ENCODE measurements around the gene TANGO6.
"Not testable (repeated sequence)": the region's sequence is repeated elsewhere in the genome, so short reads cannot be mapped to it uniquely, and the experiment has no call there.

Gene TANGO6

GRCh38 chr16:69017036-69017783 is 173.9 kb downstream of the TANGO6 start:
- DNase-seq, result peak; percentile 77

DNA sequence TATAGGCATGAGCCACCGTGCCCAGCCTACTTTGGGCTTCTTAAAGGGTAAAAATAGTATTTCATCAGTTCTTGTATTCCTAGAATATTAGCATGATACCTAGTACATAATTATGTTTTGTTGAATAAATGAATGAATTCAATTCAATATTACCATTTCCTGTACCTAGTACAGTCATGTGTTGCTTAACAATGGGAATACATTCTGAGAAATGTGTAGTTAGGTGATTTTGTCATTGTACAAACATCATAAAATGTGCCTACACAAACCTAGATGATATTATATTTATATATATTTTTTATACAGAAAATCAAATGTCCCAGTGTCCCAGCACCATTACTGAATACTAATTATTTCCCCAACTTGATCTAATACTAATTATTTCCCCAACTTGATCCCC is 176.5 kb downstream of the TANGO6 start:
- no peak for DNase-seq

- no peak for DNase-seq
These were observed 185.8 kb downstream of the TANGO6 start for GRCh38 chr16:69029121-69029520.

DNA sequence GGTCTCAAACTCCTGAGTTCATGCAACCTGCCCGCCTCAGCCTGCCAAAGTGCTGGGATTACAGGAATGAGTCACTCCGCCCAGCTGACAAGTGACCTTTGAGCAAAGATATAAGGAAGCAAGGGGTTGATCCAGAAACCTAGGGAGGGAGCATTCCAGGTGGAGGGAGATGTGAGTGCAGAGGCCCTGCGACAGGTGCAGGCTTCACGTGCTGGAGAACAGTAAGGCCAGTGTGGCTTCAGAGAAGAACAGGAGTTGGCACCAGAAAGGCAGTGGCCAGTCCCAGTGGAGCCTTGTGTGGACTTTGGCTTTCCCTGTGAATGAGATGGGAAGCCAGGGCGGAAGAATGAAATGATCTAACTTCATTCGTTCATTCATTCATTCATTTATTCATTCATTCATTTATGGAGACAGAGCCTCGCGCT is 188.6 kb downstream of the TANGO6 start:
- DNase-seq, result peak; percentile 15

- no peak for DNase-seq
These were observed 190.0 kb downstream of the TANGO6 start for GRCh38 chr16:69033151-69033949.

DNA sequence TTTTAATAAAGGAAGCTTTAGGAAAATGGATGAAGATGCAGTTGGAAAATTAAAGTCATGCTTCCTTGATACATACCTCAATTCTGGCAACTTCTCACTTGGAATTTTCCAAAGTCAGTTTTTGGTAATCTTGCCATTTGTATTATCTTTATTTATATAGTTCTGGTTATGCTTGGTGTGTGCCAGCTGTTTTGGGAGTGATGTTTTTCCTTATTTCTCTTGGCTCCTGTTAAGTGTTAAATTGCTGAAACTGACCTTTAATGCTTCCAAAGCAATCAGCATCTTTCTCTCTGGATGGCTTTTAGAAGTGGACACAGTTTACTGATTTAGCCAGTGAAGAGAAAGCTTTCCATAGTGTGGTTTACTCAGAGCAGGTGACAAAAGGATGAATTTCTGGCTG is 192.0 kb downstream of the TANGO6 start:
- no peak for DNase-seq

- no peak for DNase-seq
These were observed 193.2 kb downstream of the TANGO6 start for GRCh38 chr16:69036399-69037091.

GRCh38 chr16:69037373-69038160 is 194.2 kb downstream of the TANGO6 start:
- no peak for DNase-seq

GRCh38 chr16:69039333-69039941 is 196.1 kb downstream of the TANGO6 start:
- DNase-seq, result peak; percentile 32

DNA sequence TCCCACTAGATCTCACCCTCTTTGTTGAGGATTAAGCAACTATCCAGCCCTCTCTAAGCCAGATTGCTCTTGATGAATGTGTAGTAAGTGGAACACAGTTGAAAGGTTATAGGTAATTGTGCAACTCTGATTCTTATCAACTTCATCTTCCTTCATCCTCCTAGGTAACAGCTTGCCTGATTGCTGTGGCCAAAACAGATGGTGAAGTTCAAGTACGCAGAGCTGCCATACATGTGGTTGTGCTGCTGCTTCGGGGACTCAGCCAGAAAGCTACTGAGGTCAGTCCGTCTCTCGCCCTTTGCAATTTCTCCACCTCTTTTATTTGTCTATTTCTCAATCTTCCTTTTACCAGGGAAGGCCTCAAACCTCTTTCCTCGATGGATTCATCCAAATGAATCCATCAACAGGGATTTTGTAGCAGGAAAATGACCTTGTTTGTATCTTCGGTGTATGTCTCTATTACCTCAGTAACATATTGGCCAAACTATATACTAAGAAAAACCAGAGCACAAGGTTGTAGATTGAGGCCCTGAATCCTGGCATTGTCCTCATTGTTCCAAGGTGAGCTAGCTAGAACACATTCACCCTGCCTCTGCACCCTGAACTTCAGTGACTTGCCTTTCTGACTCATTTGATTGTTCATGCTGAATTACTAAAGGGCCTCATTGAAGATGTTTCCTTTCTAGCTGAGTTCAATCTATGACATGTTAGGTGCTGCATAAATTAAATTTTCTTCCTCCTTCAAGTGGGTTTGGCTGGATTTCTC is 197.0 kb downstream of the TANGO6 start:
- peak; percentile 65 for DNase-seq

GRCh38 chr16:69048328-69049120 is 205.2 kb downstream of the TANGO6 start:
- DNase-seq, result no peak

DNA sequence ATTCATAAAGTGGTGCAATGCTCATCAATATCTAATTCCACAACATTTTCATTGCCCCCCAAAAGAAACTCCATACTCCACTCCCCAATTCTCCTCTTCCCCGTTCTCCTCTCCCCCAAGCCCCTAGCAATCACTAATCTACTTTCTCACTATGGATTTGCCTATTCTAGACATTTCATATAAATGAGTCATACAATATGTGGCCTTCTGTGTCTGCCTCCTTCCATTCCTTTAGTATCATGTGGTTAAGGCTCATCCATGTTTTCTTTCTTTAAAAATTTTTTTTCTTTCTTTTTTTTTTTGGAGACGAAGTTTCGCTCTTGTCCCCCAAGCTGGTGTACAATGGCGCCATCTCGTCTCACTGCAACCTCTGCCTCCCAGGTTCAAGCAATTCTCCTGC is 205.8 kb downstream of the TANGO6 start:
- DNase-seq, result peak; percentile 74

GRCh38 chr16:69049603-69050375 is 206.5 kb downstream of the TANGO6 start:
- DNase-seq, result no peak

- not testable (repeated sequence) for DNase-seq
These were observed 208.1 kb downstream of the TANGO6 start for GRCh38 chr16:69051517-69051830.

DNA sequence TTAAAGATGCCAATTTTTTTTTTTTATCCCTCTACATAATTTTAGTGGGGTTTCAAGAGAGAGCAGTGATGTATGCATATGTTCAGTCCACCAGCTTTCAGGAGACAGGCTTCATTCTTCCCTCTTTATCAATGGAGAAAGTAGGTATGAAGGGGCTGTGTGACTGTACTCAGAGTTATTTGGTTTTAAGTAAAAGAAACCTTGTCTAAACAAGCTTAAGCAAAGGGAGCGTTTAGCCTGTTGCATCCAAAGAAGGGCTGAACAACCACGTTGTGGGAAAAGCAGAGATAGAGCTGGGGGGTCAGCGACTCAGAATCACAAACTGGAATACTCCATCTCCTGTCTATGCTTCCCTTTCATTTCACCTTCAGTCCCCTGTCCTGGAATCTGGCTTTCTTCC is 211.7 kb downstream of the TANGO6 start:
- DNase-seq, result no peak

GRCh38 chr16:69055980-69056379 is 212.6 kb downstream of the TANGO6 start:
- no peak for DNase-seq

DNA sequence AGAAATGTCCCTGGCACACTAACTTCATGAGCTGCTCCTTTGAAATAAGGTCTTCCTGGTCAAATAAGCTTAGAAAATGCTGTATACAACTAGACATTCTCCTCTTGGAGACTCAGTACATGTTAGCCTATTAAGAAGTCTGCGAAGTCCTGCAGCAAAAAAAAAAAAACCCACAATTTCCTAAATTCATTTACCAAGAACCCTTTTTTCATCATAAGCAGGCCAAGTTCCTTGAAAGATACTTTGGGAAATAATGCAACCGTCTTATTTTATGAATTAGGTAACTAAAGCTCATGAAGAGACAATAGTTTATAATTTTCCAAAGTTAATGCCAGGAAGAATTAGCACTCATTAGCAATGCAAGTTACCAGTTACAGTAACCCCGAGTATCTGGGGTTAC is 213.1 kb downstream of the TANGO6 start:
- no peak for DNase-seq

GRCh38 chr16:69057400-69058378 is 214.4 kb downstream of the TANGO6 start:
- DNase-seq, result peak; percentile 92

- DNase-seq, result not testable (repeated sequence)
These were observed 220.2 kb downstream of the TANGO6 start for GRCh38 chr16:69063491-69063890.

Measured in HCEC 1CT (cell line).